Progenitor cell of endocrine pancreas (in vitro differentiated cells): ENCODE data around the gene ZNF32. TPM values are rescaled to one million over a fixed set of nuclear protein-coding genes. Genes with fewer than 3 reads are reported as not detected.

ENCODE experiments used
- DNase-seq: peaks from one replicate; pipeline ENCODE4 v3.0.0; 2021; ENCODE audit warnings: low spot score; ENCODE audit not compliant: unreplicated experiment
- H3K27ac Mint-ChIP-seq: 2 replicates; pipeline ENCODE4 v1.8.0; 2021; ENCODE audit warnings: mild to moderate bottlenecking, moderate library complexity, mixed read lengths
- H3K27me3 Mint-ChIP-seq: 2 replicates; pipeline ENCODE4 v1.8.0; 2021; ENCODE audit warnings: mixed read lengths
- H3K36me3 Mint-ChIP-seq: 2 replicates; pipeline ENCODE4 v1.8.0; 2022; ENCODE audit warnings: mixed read lengths; ENCODE audit not compliant: insufficient read depth
- H3K4me1 Mint-ChIP-seq: 2 replicates; pipeline ENCODE4 v1.8.0; 2021; ENCODE audit warnings: low read depth, mixed read lengths
- H3K4me3 Mint-ChIP-seq: 2 replicates; pipeline ENCODE4 v1.8.0; 2021; ENCODE audit warnings: low read depth, mild to moderate bottlenecking, moderate library complexity, mixed read lengths
- H3K9me3 Mint-ChIP-seq: 2 replicates; pipeline ENCODE4 v1.8.0; 2021; ENCODE audit warnings: low read depth, mixed read lengths
- CTCF ChIP-seq: fragments of 200-600 bp; sonication (generic); IDR thresholded peaks from one replicate; pipeline ENCODE4 v1.5.0; 2021; ENCODE audit warnings: antibody characterized with exemption, mild to moderate bottlenecking; ENCODE audit not compliant: unreplicated experiment
- total RNA-seq: library from RNA; stranded (reverse); gene quantifications from 2 replicates; pipeline ENCODE4 v1.2.1, GENCODE V29; 2021

Gene ZNF32
- total RNA-seq, 1 donor from 2014 or later = 52.0 TPM

DNA sequence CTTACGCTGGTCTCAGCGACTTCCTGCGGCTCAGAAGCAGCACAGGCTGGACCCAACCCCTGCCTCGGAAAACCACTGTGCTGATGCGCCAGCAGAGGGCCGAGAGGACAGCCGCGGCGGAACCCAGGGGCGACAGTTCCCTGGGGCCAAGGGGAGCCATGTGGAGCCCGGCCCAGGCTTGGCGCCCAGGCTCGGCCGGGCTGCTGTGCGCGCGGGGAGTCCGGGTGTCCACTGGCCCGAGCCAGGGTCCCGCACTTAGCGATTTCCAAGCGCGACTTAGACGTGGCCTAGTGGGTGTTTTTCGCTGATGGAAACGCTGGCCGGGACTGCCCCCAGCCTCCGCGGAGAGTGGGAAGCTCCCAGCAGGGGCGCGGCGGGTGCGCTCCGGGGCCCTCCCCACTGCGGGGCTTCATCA lies 18.6 kb upstream of the ZNF32 start:
- Mint-ChIP-seq H3K27me3 (peaks cover 49% of the 10 kb centered on the region), H3K27ac (no peak overlapping the region), H3K9me3 (no peaks in the 10 kb centered on the region), H3K36me3 (no peaks in the 10 kb centered on the region), H3K4me3 (no peak overlapping the region), H3K4me1 (no peaks in the 10 kb centered on the region)
- TF ChIP-seq CTCF = peak; percentile 66
- peak; percentile 28 for DNase-seq

GRCh38 chr10:43666552-43666951 lies 17.9 kb upstream of the ZNF32 start:
- Mint-ChIP-seq H3K36me3 (no peaks in the 10 kb centered on the region), H3K27me3 (peaks cover 47% of the 10 kb centered on the region), H3K4me3 (no peak overlapping the region), H3K9me3 (no peaks in the 10 kb centered on the region), H3K27ac (no peak overlapping the region), H3K4me1 (no peaks in the 10 kb centered on the region)
- DNase-seq = no peak
- TF ChIP-seq CTCF = no peak

GRCh38 chr10:43665054-43665453 lies 16.4 kb upstream of the ZNF32 start:
- Mint-ChIP-seq H3K9me3 (no peaks in the 10 kb centered on the region), H3K4me3 (no peak overlapping the region)

DNA sequence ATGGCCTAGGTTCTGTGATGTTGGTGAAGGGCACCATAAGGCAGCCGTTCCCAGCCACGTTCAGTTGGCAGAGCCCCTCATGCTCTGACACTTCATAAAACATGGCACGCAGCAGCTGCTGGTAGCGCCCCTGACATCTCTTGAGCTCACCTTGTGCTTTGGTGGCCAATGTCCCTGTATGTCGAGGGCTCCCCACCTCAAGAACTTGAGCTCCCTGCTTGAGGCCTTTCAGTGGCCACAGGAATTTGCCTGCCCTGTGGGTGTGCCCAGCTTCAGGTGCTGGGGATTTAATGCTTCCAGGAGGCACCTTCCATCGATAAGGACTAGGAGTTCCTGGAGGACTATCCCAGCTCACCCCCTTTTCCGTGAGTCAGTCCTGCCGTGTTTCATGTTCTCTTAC lies 9.5 kb upstream of the ZNF32 start:
- Mint-ChIP-seq H3K27me3 (peaks cover 4% of the 10 kb centered on the region), H3K27ac (no peak overlapping the region), H3K9me3 (no peaks in the 10 kb centered on the region), H3K36me3 (no peaks in the 10 kb centered on the region), H3K4me3 (no peak overlapping the region), H3K4me1 (no peaks in the 10 kb centered on the region)
- no peak for TF ChIP-seq CTCF
- DNase-seq = no peak

More at GRCh38 chr10:43665054-43665453, 16.4 kb upstream of the ZNF32 start:
- Mint-ChIP-seq H3K27ac (no peak overlapping the region), H3K36me3 (no peaks in the 10 kb centered on the region), H3K4me1 (no peaks in the 10 kb centered on the region), H3K27me3 (peaks cover 35% of the 10 kb centered on the region)
- DNase-seq = no peak
- no peak for TF ChIP-seq CTCF

DNA sequence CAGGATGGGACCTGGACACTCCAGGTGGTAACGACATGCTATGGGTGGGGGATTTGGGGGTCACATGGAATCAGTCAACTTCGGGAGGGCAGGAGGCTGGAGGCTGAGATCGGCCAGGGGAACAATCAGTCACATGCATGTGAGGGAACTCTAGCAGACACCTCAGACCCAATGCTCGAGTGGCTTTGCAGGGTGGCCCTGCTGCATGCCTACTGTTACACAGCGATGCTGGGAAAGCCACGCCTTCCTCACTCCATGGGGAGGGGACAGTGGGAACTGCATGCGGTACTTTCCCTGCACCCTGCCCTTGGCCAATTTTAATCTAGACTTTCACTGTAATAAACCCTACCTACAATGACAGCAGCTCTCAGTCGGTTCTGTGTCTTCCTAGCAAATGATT lies 6.6 kb upstream of the ZNF32 start:
- H3K4me1 Mint-ChIP-seq = no peaks in the 10 kb centered on the region
- no peak for TF ChIP-seq CTCF
- H3K9me3 Mint-ChIP-seq = no peaks in the 10 kb centered on the region

More for the DNA sequence above, 6.6 kb upstream of the ZNF32 start:
- H3K27ac Mint-ChIP-seq = peak overlapping the region; percentile 73
- H3K27me3 Mint-ChIP-seq = peaks cover 13% of the 10 kb centered on the region
- H3K36me3 Mint-ChIP-seq = no peaks in the 10 kb centered on the region
- no peak for DNase-seq
- H3K4me3 Mint-ChIP-seq = no peak overlapping the region
